ENCODE data around the gene JAK1. TPM values are rescaled to one million over a fixed set of nuclear protein-coding genes. Genes with fewer than 3 reads are reported as not detected.
A peak's percentile ranks its signal among the peaks of the same experiment; 100 is the strongest.

Gene JAK1
- total and polyA plus RNA-seq, 7 donors = 33.7 to 137 (median 101) TPM

DNA sequence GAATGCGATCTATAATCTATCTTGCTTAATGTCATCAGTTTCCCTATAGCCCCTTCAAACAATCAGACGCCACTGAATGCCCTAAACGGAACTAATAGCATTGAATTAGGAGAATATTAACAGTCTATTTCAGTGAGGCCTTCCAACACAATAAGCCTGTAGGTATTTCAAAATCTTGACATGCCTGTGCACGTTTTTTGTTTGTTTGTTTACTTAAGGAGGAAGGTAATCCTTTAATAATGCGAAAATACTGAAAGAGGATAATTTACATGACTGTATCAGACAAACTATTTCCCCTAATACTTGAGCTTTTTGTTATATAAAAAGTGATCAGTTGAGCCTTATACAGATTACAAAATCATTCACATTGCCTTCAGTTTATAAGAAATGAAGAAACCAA is 29.0 kb upstream of the JAK1 start:
- intact Hi-C loops (cut with DNase I) = no loop called here
- ATAC-seq = no peak
- Histone ChIP-seq H3K4me3 (no peak overlapping the region), H3K27me3 (ENCODE audit: insufficient read depth in 3 of 3, low read length in 2 of 3) (no peaks in the 10 kb centered on the region), H3K27ac (no peak overlapping the region), H3K4me1 (no peaks in the 10 kb centered on the region), H3K36me3 (ENCODE audit: insufficient read depth in 1 of 2, low read depth in 1 of 2) (no peaks in the 10 kb centered on the region), H3K9me3 (peaks cover 6% of the 10 kb centered on the region)
- WGBS, 3 donors = 89 to 93% (median 92%) methylated on average over 5 of the region's 5 CpGs
- TF ChIP-seq, protein P1, sequence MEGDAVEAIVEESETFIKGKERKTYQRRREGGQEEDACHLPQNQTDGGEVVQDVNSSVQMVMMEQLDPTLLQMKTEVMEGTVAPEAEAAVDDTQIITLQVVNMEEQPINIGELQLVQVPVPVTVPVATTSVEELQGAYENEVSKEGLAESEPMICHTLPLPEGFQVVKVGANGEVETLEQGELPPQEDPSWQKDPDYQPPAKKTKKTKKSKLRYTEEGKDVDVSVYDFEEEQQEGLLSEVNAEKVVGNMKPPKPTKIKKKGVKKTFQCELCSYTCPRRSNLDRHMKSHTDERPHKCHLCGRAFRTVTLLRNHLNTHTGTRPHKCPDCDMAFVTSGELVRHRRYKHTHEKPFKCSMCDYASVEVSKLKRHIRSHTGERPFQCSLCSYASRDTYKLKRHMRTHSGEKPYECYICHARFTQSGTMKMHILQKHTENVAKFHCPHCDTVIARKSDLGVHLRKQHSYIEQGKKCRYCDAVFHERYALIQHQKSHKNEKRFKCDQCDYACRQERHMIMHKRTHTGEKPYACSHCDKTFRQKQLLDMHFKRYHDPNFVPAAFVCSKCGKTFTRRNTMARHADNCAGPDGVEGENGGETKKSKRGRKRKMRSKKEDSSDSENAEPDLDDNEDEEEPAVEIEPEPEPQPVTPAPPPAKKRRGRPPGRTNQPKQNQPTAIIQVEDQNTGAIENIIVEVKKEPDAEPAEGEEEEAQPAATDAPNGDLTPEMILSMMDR (IDR thresholded peaks at IDR 0.05) = no peak
- DNase-seq = no peak

DNA sequence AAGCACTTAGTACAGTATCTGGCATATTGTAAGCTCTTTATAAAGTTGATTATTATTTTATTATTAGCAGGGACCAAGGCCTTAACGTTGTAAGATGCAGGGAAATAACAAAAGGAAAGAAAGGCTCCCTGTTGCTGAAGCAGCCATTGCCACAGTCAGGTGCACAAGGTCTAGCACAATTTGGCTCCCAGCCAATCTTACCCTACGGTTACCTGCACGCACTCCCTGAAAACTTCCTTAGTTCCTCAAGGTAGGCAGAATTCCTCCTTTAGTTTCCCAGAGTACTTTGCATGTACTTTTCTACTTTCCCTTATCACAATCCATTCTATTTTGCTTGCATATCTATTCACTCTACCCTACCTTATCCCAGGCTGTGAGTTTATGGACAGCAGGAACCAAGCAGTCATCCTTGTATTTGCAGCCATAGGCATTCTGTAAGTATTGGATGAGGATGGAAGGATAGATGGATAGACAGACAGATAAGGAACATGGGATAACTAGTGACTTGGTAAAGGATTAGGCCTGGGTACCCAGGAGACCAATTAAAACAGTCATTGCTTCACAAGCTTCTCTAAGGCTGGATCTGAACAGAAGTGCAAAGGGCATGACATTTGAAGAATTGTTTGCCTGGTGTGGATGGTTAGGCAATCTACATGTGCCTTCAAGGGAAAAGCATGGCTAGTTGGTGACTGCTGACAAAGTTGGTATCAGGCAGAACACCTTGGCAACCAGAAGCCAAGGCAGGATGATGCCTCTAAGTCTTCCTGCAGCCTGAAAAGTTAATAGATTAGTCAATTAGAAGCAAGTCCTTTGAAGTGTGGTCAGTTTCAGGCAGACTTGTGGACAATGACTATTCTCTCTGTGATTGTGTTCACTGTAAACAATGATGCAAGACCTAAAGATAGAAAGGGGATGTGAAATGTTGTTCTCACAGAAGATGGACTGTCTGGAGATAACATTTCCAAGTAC is 20.8 kb upstream of the JAK1 start:
- Histone ChIP-seq H3K36me3 (ENCODE audit: insufficient read depth in 1 of 2, low read depth in 1 of 2) (no peaks in the 10 kb centered on the region), H3K27me3 (ENCODE audit: insufficient read depth in 3 of 3, low read length in 2 of 3) (no peaks in the 10 kb centered on the region), H3K4me3 (no peak overlapping the region), H3K27ac (peak overlapping the region; percentile 21), H3K4me1 (peaks cover 10% of the 10 kb centered on the region), H3K9me3 (no peaks in the 10 kb centered on the region)
- intact Hi-C loops (cut with DNase I) = no loop called here
- WGBS, 3 donors = 80 to 84% (median 82%) methylated on average over 3 of the region's 3 CpGs
- DNase-seq = no peak
- peak; percentile 69 to 87 (median 80) for ATAC-seq
- TF ChIP-seq, protein P1 (IDR thresholded peaks at IDR 0.05) = no peak

DNA sequence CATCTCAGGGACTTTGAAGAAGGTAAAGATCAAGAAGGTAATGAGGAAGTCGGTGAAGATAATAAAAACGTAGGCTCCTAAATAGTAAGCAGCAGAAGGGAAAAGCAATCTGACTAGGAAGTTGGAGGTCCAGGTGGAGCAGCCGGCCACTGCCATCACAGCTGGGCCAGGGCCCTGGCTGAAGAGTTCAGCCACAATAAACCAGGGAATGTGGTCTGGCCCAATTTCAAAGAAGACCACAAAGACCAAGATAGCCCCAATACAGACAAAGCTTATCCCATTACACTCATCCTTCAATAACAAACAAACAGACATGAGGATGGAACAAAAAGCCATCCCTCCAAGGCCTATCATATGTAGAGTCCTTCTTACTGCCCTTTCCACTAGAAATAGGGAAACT is 18.4 kb upstream of the JAK1 start:
- intact Hi-C loops (cut with DNase I) = no loop called here
- no peaks in the 10 kb centered on the region for H3K27me3 ChIP-seq (ENCODE audit: insufficient read depth in 3 of 3, low read length in 2 of 3)
- H3K4me1 ChIP-seq = peaks cover 10% of the 10 kb centered on the region
- H3K9me3 ChIP-seq = no peaks in the 10 kb centered on the region
- no peak overlapping the region for H3K4me3 ChIP-seq
- TF ChIP-seq, protein P1 (IDR thresholded peaks at IDR 0.05) = no peak
- no peaks in the 10 kb centered on the region for H3K36me3 ChIP-seq (ENCODE audit: insufficient read depth in 1 of 2, low read depth in 1 of 2)
- H3K27ac ChIP-seq = no peak overlapping the region
- ATAC-seq (no peak), DNase-seq (no peak)
- WGBS, 3 donors = 87 to 95% (median 89%) methylated on average over 3 of the region's 3 CpGs

DNA sequence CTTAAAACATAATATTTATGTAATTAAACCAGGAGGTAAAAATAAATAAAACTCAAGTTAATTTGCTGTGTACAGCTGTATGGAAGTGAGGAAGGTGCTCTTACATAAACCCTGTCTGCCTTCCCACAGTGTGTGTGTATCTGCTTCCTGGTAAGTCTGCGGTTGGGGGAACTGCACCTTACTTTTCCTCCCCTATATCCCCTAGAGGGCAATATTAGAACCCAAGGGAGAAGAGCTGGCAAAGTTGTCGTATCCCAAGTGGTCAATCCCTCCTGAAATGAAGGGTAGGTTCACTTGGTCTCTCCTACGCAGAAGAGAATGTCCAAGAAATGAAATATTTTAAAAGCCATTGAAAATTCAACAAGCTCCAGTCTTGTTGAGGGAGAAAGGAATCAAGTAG is 17.8 kb upstream of the JAK1 start:
- DNase-seq (no peak), ATAC-seq (no peak)
- Histone ChIP-seq H3K4me1 (peaks cover 10% of the 10 kb centered on the region), H3K9me3 (no peaks in the 10 kb centered on the region), H3K36me3 (ENCODE audit: insufficient read depth in 1 of 2, low read depth in 1 of 2) (peaks cover 0 to 6% of the 10 kb centered on the region in 2 donors), H3K4me3 (no peak overlapping the region), H3K27ac (no peak overlapping the region), H3K27me3 (ENCODE audit: insufficient read depth in 3 of 3, low read length in 2 of 3) (no peaks in the 10 kb centered on the region)
- intact Hi-C loops (cut with DNase I) = no loop called here
- WGBS, 3 donors = 85 to 88% (median 86%) methylated on average over 3 of the region's 3 CpGs
- TF ChIP-seq, protein P1 (IDR thresholded peaks at IDR 0.05) = no peak

Measured in psoas muscle (tissue), 8 donors.